B cell (primary cell): ENCODE measurements around the gene RAD9A. TPM values are rescaled to one million over a fixed set of nuclear protein-coding genes. Genes with fewer than 3 reads are reported as not detected.

ENCODE experiments used
- ATAC-seq: fragments of 200-7000 bp; cut with Tn5 transposase; one replicate; pipeline ENCODE4 v1.10.0; 2021; ENCODE audit warnings: low read depth, mild to moderate bottlenecking, moderate number of reproducible peaks, moderate library complexity
- CTCF ChIA-PET: fragments of 350-600 bp; sonication (Branson Sonifier 250); formaldehyde crosslinking; loops from one replicate; lab custom pipeline; 2021; ENCODE audit warnings: antibody characterized with exemption, inconsistent platforms; lab: Charles Lee
- POLR2A ChIA-PET: fragments of 350-600 bp; sonication (Branson Sonifier 250); formaldehyde crosslinking; loops from one replicate; lab custom pipeline; 2021; ENCODE audit warnings: antibody characterized with exemption; lab: Charles Lee
- DNase-seq: peaks from one replicate; pipeline ENCODE4 v3.0.0; 2013
- H2AFZ ChIP-seq: 2 replicates; pipeline ENCODE4 v1.6.1; 2012; ENCODE audit warnings: mild to moderate bottlenecking, low read depth, low read length; ENCODE audit not compliant: insufficient read depth, poor library complexity, severe bottlenecking
- H3K27ac ChIP-seq, 2 donors: 1 replicate in 1 of 2; 2 replicates in 1 of 2; pipeline ENCODE4 v1.5.1; 2012 to 2013; ENCODE audit warnings: low read length in 2 of 2, mild to moderate bottlenecking in 2 of 2, moderate library complexity in 1 of 2
- H3K27me3 ChIP-seq, 4 experiments: fragments of 200-600 bp in 1 of 4; sonication (generic) in 1 of 4; replicated peaks in 1 of 4; 1 replicate in 2 of 4; 2 replicates in 2 of 4; pipeline versions ENCODE4 v1.6.1 to v1.7.0; 2013 to 2016; ENCODE audit warnings: low read length in 3 of 4, mild to moderate bottlenecking in 2 of 4, mixed read lengths in 1 of 4, moderate library complexity in 1 of 4; ENCODE audit not compliant: insufficient read depth in 4 of 4, control insufficient read depth in 3 of 4; ENCODE audit errors: control extremely low read depth in 1 of 4
- H3K36me3 ChIP-seq, 2 experiments: replicated peaks in 1 of 2; 1 replicate in 1 of 2; 2 replicates in 1 of 2; pipeline versions ENCODE4 v1.6.1 to v1.7.1; 2013; ENCODE audit warnings: low read length in 1 of 2; ENCODE audit not compliant: insufficient read depth in 2 of 2, control insufficient read depth in 1 of 2; ENCODE audit errors: control extremely low read depth in 1 of 2, extremely low read depth in 1 of 2
- H3K4me1 ChIP-seq, 2 donors: fragments of 200-600 bp in 1 of 2; sonication (generic) in 1 of 2; 1 replicate in 1 of 2; 2 replicates in 1 of 2; pipeline versions ENCODE4 v1.5.1 to v1.6.1; 2013 to 2017; ENCODE audit warnings: low read length in 2 of 2; ENCODE audit not compliant: control insufficient read depth in 2 of 2, insufficient read depth in 2 of 2
- H3K4me2 ChIP-seq: replicated peaks from 2 replicates; pipeline ENCODE3; 2012; ENCODE audit warnings: mild to moderate bottlenecking, low read depth, low read length; ENCODE audit not compliant: poor library complexity, severe bottlenecking
- H3K4me3 ChIP-seq, 5 experiments: fragments of 200-600 bp in 1 of 5; sonication (generic) in 1 of 5; 1 replicate in 3 of 5; 2 replicates in 2 of 5; pipeline versions ENCODE4 v1.5.1 to v1.7.0; 2011 to 2016; ENCODE audit warnings: low read length in 4 of 5, mild to moderate bottlenecking in 4 of 5, low read depth in 2 of 5, control low read depth in 1 of 5, moderate library complexity in 1 of 5; ENCODE audit not compliant: insufficient read depth in 1 of 5; ENCODE audit errors: control extremely low read depth in 1 of 5, extremely low read depth in 1 of 5
- H3K79me2 ChIP-seq: fragments of 200-600 bp; sonication (generic); one replicate; pipeline ENCODE4 v1.6.0; 2016; ENCODE audit warnings: low read length; ENCODE audit not compliant: control insufficient read depth, insufficient read depth
- H3K9ac ChIP-seq: fragments of 200-600 bp; sonication (generic); 2 replicates; pipeline ENCODE4 v1.6.1; 2017; ENCODE audit warnings: mild to moderate bottlenecking, low read length, moderate library complexity
- H3K9me3 ChIP-seq, 3 donors: one replicate each; pipeline versions ENCODE4 v1.6.1 to v1.7.1; 2013; ENCODE audit warnings: low read length in 2 of 3; ENCODE audit not compliant: control insufficient read depth in 2 of 3, insufficient read depth in 1 of 3; ENCODE audit errors: control extremely low read depth in 1 of 3
- H4K20me1 ChIP-seq: 2 replicates; pipeline ENCODE4 v1.6.0; 2012; ENCODE audit warnings: mild to moderate bottlenecking, low read length; ENCODE audit not compliant: insufficient read depth, control insufficient read depth, poor library complexity, severe bottlenecking
- H3K27ac Mint-ChIP-seq: one replicate; pipeline ENCODE4 v1.8.0; 2021; ENCODE audit warnings: mixed read lengths
- H3K27me3 Mint-ChIP-seq: one replicate; pipeline ENCODE4 v1.8.0; 2021; ENCODE audit warnings: mixed read lengths
- H3K4me1 Mint-ChIP-seq: one replicate; pipeline ENCODE4 v1.8.0; 2021; ENCODE audit warnings: mixed read lengths
- H3K4me3 Mint-ChIP-seq: one replicate; pipeline ENCODE4 v1.8.0; 2021; ENCODE audit warnings: mixed read lengths
- H3K9me3 Mint-ChIP-seq: one replicate; pipeline ENCODE4 v1.8.0; 2022; ENCODE audit warnings: mixed read lengths; ENCODE audit not compliant: insufficient read depth
- CTCF ChIP-seq: fragments of 200-600 bp; IDR thresholded peaks from one replicate; pipeline ENCODE4 v1.8.0; 2022; ENCODE audit warnings: antibody characterized with exemption, mild to moderate bottlenecking
- EZH2 ChIP-seq: IDR thresholded peaks from 2 replicates; pipeline ENCODE4 v1.6.1; 2012; ENCODE audit warnings: borderline replicate concordance, low read depth, mild to moderate bottlenecking, moderate library complexity, low read length; ENCODE audit not compliant: insufficient read depth, poor library complexity, severe bottlenecking
- WGBS: methylation state at CpG from one replicate; pipeline ENCODE4 v1.1.5; 2013; ENCODE audit warnings: missing lambda C conversion rate; ENCODE audit not compliant: insufficient coverage; 5-methylcytosine and 5-hydroxymethylcytosine counted together
- intact Hi-C: fragments of 100-400 bp; cut with micrococcal nuclease; formaldehyde crosslinking; loops from one replicate; pipeline ENCODE4 v1.10.0; 2022
- polyA plus RNA-seq: library from polyadenylated mRNA; depleted of rRNA; stranded (reverse); fragments of >200 nt; gene quantifications from 2 replicates; pipeline ENCODE4 v1.2.3, GENCODE V29; 2012
- total RNA-seq, 2 donors: library from RNA; stranded (reverse); fragments of 120-200 nt in 1 of 2; gene quantifications; 1 replicate in 1 of 2; 2 replicates in 1 of 2; pipeline versions ENCODE4 v1.2.3 to v1.2.4, GENCODE V29; 2013 to 2022

Gene RAD9A
- total and polyA plus RNA-seq, 2 donors (not counting 1 experiment from before 2014, with no cell fraction given), result 50.6 to 76.8 TPM

DNA sequence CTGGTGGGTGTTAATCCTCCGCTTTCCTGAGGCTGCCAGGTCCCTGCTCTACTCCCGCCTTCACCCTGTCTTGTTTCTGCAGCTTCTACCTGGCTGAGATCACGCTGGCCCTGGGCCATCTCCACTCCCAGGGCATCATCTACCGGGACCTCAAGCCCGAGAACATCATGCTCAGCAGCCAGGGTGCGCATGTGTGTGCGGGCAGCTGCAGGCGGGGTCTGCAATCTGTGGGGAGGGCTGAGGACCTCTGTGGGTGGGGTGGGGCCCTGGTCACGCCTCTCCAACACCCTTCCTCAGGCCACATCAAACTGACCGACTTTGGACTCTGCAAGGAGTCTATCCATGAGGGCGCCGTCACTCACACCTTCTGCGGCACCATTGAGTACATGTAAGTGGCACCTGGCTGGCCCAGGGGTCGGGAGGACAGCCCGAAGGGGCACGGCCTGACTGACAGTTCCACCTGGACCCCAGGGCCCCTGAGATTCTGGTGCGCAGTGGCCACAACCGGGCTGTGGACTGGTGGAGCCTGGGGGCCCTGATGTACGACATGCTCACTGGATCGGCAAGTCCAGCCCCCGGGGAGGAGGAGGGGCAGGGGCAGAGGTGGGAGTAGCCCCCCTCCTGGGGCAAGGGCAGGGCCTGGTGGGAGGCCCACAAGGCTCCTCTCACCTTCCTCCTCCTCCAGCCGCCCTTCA, 41.0 kb downstream of the RAD9A start:
- no peak overlapping the region for H3K9ac ChIP-seq
- H3K27ac ChIP-seq, result peak overlapping the region in 1 of 2 donors; percentile 29
- peaks cover 89% of the 10 kb centered on the region for H4K20me1 ChIP-seq
- no peak overlapping the region for H2AFZ ChIP-seq
- no peak overlapping the region for H3K4me3 ChIP-seq
- no peak for DNase-seq
- no peaks in the 10 kb centered on the region for H3K27me3 Mint-ChIP-seq
- no peaks in the 10 kb centered on the region for H3K9me3 Mint-ChIP-seq
- H3K4me3 Mint-ChIP-seq, result no peak overlapping the region
- peaks cover 38 to 74% of the 10 kb centered on the region in 2 donors for H3K4me1 ChIP-seq
- peaks cover 87% of the 10 kb centered on the region for H3K79me2 ChIP-seq
- ChIA-PET CTCF (interaction anchor here (1.3 to 4.4 kb wide), 3 partner anchors 14 to 35 kb away, joined by 3 to 17 read pairs (median 6); partner anchors contain the start of gene PPP1CA), POLR2A (interaction anchor here (0.7 to 9.5 kb wide), 10 partner anchors 8 to 80 kb away, joined by 3 to 215 read pairs (median 30); partner anchors contain the start of genes AIP, PITPNM1, POLD4 and PPP1CA)
- peak overlapping the region; percentile 83 for H3K27ac Mint-ChIP-seq
- ATAC-seq, result no peak
- peaks cover 0 to 3% (median 0%) of the 10 kb centered on the region in 3 donors for H3K9me3 ChIP-seq
- intact Hi-C loops, result no loop called here
- H3K4me1 Mint-ChIP-seq, result peaks cover 74% of the 10 kb centered on the region
- 85% methylated on average over 16 of the region's 22 CpGs for WGBS
- peak overlapping the region; percentile 32 for H3K4me2 ChIP-seq
- no peaks in the 10 kb centered on the region for H3K27me3 ChIP-seq
- TF ChIP-seq CTCF (no peak), EZH2 (no peak)
- peaks cover 0 to 56% of the 10 kb centered on the region in 2 experiments for H3K36me3 ChIP-seq
